WTC11 (cell line): Measurements from ENCODE around the gene MAML3. TPM values are rescaled to one million over a fixed set of nuclear protein-coding genes. Genes with fewer than 3 reads are reported as not detected.

Experiments used
- ATAC-seq: fragments of 200-7000 bp; cut with Tn5 transposase; 2 replicates; pipeline ENCODE4 v1.10.0; 2021; ENCODE audit warnings: mild to moderate bottlenecking, moderate library complexity
- CTCF ChIA-PET: fragments of 300-600 bp; sonication (Branson Sonifier 250); formaldehyde crosslinking; loops from one replicate; lab custom pipeline; 2021; ENCODE audit warnings: antibody characterized with exemption; lab: Charles Lee
- POLR2A ChIA-PET: fragments of 350-600 bp; sonication (Branson Sonifier 250); formaldehyde crosslinking; loops from one replicate; lab custom pipeline; 2021; ENCODE audit warnings: antibody characterized with exemption; lab: Charles Lee
- DNase-seq: peaks from one replicate; pipeline ENCODE4 v3.0.0; 2021; ENCODE audit warnings: low spot score
- H3K27ac Mint-ChIP-seq: 2 replicates; pipeline ENCODE4 v1.8.0; 2021; ENCODE audit warnings: mixed read lengths
- H3K27me3 Mint-ChIP-seq: 2 replicates; pipeline ENCODE4 v1.8.0; 2021; ENCODE audit warnings: low read depth, mild to moderate bottlenecking, moderate library complexity, mixed read lengths
- H3K36me3 Mint-ChIP-seq: 2 replicates; pipeline ENCODE4 v1.8.0; 2021; ENCODE audit warnings: mixed read lengths
- H3K4me1 Mint-ChIP-seq: 2 replicates; pipeline ENCODE4 v1.8.0; 2022; ENCODE audit warnings: mixed read lengths
- H3K4me3 Mint-ChIP-seq: 2 replicates; pipeline ENCODE4 v1.8.0; 2021; ENCODE audit warnings: mild to moderate bottlenecking, moderate library complexity, mixed read lengths
- H3K9me3 Mint-ChIP-seq: 2 replicates; pipeline ENCODE4 v1.8.0; 2021; ENCODE audit warnings: mixed read lengths
- CREM ChIP-seq: sonication (generic); formaldehyde crosslinking; IDR thresholded peaks from 2 replicates; pipeline ENCODE4 v1.8.1; 2022; ENCODE audit warnings: mild to moderate bottlenecking, missing genetic modification reagents, moderate library complexity
- ELF4 ChIP-seq: sonication (generic); formaldehyde crosslinking; IDR thresholded peaks from 2 replicates; pipeline ENCODE4 v1.8.1; 2022; ENCODE audit warnings: low read depth, mild to moderate bottlenecking, moderate library complexity, missing genetic modification reagents
- ETV6 ChIP-seq: sonication (generic); formaldehyde crosslinking; IDR thresholded peaks from 2 replicates; pipeline ENCODE4 v1.8.1; 2022; ENCODE audit warnings: mild to moderate bottlenecking, missing genetic modification reagents
- FOXK1 ChIP-seq: sonication (generic); formaldehyde crosslinking; IDR thresholded peaks from 2 replicates; pipeline ENCODE4 v1.8.0; 2022; ENCODE audit warnings: mild to moderate bottlenecking, moderate library complexity, missing genetic modification reagents
- GABPB1 ChIP-seq: sonication (generic); formaldehyde crosslinking; IDR thresholded peaks from 2 replicates; pipeline ENCODE4 v1.8.1; 2023; ENCODE audit warnings: mild to moderate bottlenecking, missing genetic modification reagents
- HMGA2 ChIP-seq: fragments of 250-450 bp; sonication (Bioruptor Pico); IDR thresholded peaks from 2 replicates; pipeline ENCODE4 v1.4.0; 2021; ENCODE audit warnings: mild to moderate bottlenecking, moderate library complexity
- JAZF1 ChIP-seq: fragments of 250-450 bp; sonication (Bioruptor Pico); IDR thresholded peaks from 2 replicates; pipeline ENCODE4 v1.9.0; 2021; ENCODE audit warnings: moderate library complexity, mild to moderate bottlenecking, inconsistent platforms
- JUN ChIP-seq: sonication (generic); formaldehyde crosslinking; IDR thresholded peaks from 2 replicates; pipeline ENCODE4 v1.8.0; 2023; ENCODE audit warnings: mild to moderate bottlenecking, missing genetic modification reagents
- NR2C2 ChIP-seq: sonication (generic); formaldehyde crosslinking; IDR thresholded peaks from 2 replicates; pipeline ENCODE4 v1.8.0; 2022; ENCODE audit warnings: mild to moderate bottlenecking, missing genetic modification reagents
- SMAD3 ChIP-seq: sonication (generic); formaldehyde crosslinking; IDR thresholded peaks from 2 replicates; pipeline ENCODE4 v1.8.0; 2022; ENCODE audit warnings: missing genetic modification reagents, mild to moderate bottlenecking, borderline replicate concordance
- SMAD4 ChIP-seq: sonication (generic); formaldehyde crosslinking; IDR thresholded peaks from 2 replicates; pipeline ENCODE4 v1.8.0; 2022; ENCODE audit warnings: mild to moderate bottlenecking, missing genetic modification reagents
- SP1 ChIP-seq: sonication (generic); formaldehyde crosslinking; conservative IDR thresholded peaks from 2 replicates; pipeline ENCODE4 v1.8.1; 2022; ENCODE audit warnings: missing genetic modification reagents
- TEAD4 ChIP-seq: sonication (generic); formaldehyde crosslinking; IDR thresholded peaks from 2 replicates; pipeline ENCODE4 v1.8.0; 2022; ENCODE audit warnings: mild to moderate bottlenecking, missing genetic modification reagents
- TP53 ChIP-seq: sonication (generic); formaldehyde crosslinking; IDR thresholded peaks from 2 replicates; pipeline ENCODE4 v1.8.1; 2023; ENCODE audit warnings: mild to moderate bottlenecking, missing genetic modification reagents
- ZNF138 ChIP-seq: sonication (generic); formaldehyde crosslinking; conservative IDR thresholded peaks from 2 replicates; pipeline ENCODE4 v1.8.1; 2022; ENCODE audit warnings: mild to moderate bottlenecking, moderate library complexity, missing genetic modification reagents
- ZNF263 ChIP-seq: sonication (generic); formaldehyde crosslinking; IDR thresholded peaks from 2 replicates; pipeline ENCODE4 v1.8.1; 2022; ENCODE audit warnings: low read depth, mild to moderate bottlenecking, moderate library complexity, missing genetic modification reagents
- ZNF423 ChIP-seq: fragments of 250-450 bp; sonication (Bioruptor Pico); IDR thresholded peaks from 2 replicates; pipeline ENCODE4 v2.1.2; 2022; ENCODE audit warnings: mild to moderate bottlenecking, moderate library complexity
- total RNA-seq: library from RNA; stranded (reverse); gene quantifications from 3 replicates; pipeline ENCODE4 v1.2.3, GENCODE V29; 2021
- TF ChIP-seq, protein P1 (sequence below): sonication (generic); formaldehyde crosslinking; IDR thresholded peaks from 2 replicates; pipeline ENCODE4 v1.8.1; 2023; ENCODE audit warnings: mild to moderate bottlenecking, moderate library complexity, missing genetic modification reagents
- TF ChIP-seq, protein P2 (sequence below): sonication (generic); formaldehyde crosslinking; IDR thresholded peaks from 2 replicates; pipeline ENCODE4 v1.8.0; 2022; ENCODE audit warnings: mild to moderate bottlenecking, missing genetic modification reagents
- TF ChIP-seq, protein P3 (sequence below): sonication (generic); formaldehyde crosslinking; IDR thresholded peaks from 2 replicates; pipeline ENCODE4 v1.8.0; 2023; ENCODE audit warnings: missing genetic modification reagents
- TF ChIP-seq, protein P4 (sequence below): fragments of 250-450 bp; sonication (Bioruptor Pico); IDR thresholded peaks from 2 replicates; pipeline ENCODE4 v1.9.0; 2021; ENCODE audit warnings: mild to moderate bottlenecking
- TF ChIP-seq, protein P5 (sequence below): sonication (generic); formaldehyde crosslinking; IDR thresholded peaks from 2 replicates; pipeline ENCODE4 v1.8.1; 2023; ENCODE audit warnings: mild to moderate bottlenecking, missing genetic modification reagents, moderate library complexity
- TF ChIP-seq, protein P6 (sequence below): sonication (generic); formaldehyde crosslinking; IDR thresholded peaks from 2 replicates; pipeline ENCODE4 v1.8.1; 2022; ENCODE audit warnings: low read depth, mild to moderate bottlenecking, moderate library complexity, missing genetic modification reagents, borderline replicate concordance
- TF ChIP-seq, protein P7 (sequence below): sonication (generic); formaldehyde crosslinking; IDR thresholded peaks from 2 replicates; pipeline ENCODE4 v1.8.0; 2023; ENCODE audit warnings: mild to moderate bottlenecking, missing genetic modification reagents

MAML3 gene
- total RNA-seq, 1 experiment from 2014 or later, result 7.4 TPM

DNA sequence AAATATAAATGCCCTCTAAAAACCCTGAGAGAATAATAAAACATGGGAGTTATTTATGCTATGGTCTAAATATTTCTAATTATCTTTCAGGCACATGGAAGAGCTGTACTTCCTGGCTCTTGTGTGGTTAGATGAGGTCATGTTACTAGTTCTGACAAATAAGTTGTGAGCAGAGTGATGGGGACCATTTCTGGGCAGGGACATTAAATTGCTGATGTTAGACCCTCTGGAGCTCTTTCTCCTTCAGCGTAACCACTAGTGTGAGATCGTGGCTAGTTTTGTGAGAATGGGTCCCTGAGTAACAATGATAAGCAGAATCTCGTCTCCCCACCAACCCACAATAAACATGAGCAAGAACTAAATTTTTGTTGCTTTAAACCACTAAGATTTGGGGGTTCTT, 108.0 kb downstream of the MAML3 start:
- H3K27ac Mint-ChIP-seq, result peak overlapping the region; percentile 87; the same call in 1 of the 2 replicates
- peak overlapping the region; percentile 26; the same call in 1 of the 2 replicates for H3K4me3 Mint-ChIP-seq
- ChIA-PET CTCF (interaction anchor here (1.2 to 2.0 kb wide), 6 partner anchors 33 to 389 kb away, joined by 3 to 14 read pairs (median 4); no protein-coding TSS in a partner anchor), POLR2A (interaction anchor here (0.6 to 3.0 kb wide), 4 partner anchors 37 to 381 kb away, joined by 3 to 8 read pairs (median 4); partner anchors contain the start of gene CLGN)
- ATAC-seq (no peak), DNase-seq (no peak)
- H3K9me3 Mint-ChIP-seq, result no peaks in the 10 kb centered on the region
- H3K27me3 Mint-ChIP-seq, result no peaks in the 10 kb centered on the region
- H3K36me3 Mint-ChIP-seq, result no peaks in the 10 kb centered on the region
- peaks cover 66% of the 10 kb centered on the region for H3K4me1 Mint-ChIP-seq
- no peak for TF ChIP-seq SMAD4 (CRISPR knock-in tag)
- TF ChIP-seq TEAD4 (CRISPR knock-in tag), result no peak
- no peak for TF ChIP-seq SP1 (CRISPR knock-in tag)
- TF ChIP-seq HMGA2 (CRISPR knock-in tag), result no peak
- no peak for TF ChIP-seq NR2C2 (CRISPR knock-in tag)
- no peak for TF ChIP-seq TP53 (CRISPR knock-in tag)
- TF ChIP-seq ZNF423 (CRISPR knock-in tag), result no peak
- TF ChIP-seq, protein P1, sequence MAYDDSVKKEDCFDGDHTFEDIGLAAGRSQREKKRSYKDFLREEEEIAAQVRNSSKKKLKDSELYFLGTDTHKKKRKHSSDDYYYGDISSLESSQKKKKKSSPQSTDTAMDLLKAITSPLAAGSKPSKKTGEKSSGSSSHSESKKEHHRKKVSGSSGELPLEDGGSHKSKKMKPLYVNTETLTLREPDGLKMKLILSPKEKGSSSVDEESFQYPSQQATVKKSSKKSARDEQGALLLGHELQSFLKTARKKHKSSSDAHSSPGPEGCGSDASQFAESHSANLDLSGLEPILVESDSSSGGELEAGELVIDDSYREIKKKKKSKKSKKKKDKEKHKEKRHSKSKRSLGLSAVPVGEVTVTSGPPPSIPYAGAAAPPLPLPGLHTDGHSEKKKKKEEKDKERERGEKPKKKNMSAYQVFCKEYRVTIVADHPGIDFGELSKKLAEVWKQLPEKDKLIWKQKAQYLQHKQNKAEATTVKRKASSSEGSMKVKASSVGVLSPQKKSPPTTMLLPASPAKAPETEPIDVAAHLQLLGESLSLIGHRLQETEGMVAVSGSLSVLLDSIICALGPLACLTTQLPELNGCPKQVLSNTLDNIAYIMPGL (CRISPR knock-in tag), result no peak
- TF ChIP-seq, protein P2, sequence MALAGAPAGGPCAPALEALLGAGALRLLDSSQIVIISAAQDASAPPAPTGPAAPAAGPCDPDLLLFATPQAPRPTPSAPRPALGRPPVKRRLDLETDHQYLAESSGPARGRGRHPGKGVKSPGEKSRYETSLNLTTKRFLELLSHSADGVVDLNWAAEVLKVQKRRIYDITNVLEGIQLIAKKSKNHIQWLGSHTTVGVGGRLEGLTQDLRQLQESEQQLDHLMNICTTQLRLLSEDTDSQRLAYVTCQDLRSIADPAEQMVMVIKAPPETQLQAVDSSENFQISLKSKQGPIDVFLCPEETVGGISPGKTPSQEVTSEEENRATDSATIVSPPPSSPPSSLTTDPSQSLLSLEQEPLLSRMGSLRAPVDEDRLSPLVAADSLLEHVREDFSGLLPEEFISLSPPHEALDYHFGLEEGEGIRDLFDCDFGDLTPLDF (CRISPR knock-in tag), result no peak
- TF ChIP-seq ZNF138 (CRISPR knock-in tag), result no peak

DNA sequence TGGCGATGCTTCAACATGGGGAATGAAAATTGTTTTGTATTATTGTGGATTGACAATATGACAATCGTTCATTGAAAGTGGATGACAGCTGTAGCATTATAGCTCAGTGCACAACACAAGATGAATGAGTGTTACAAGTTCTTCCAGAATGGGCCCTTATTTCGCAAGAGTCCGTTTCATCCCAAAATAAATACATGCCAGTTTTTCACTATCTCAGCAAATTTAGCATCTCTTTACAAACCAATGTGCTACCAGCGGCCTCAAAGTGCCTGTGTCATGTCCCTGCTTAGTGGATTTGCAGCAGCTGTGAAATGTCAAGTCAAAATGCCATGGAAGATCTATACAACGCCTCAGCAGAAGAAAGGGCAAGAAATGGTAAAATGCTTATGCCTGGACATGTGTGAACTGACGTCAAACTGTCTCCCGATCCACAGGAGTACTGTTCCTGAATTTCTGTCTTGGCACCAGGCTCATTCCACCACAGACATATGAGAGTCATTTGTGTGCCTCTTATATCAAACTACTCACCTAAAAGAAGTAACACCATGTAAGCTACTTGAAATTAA, 109.6 kb downstream of the MAML3 start:
- no peak for ATAC-seq
- peaks cover 51% of the 10 kb centered on the region for H3K4me1 Mint-ChIP-seq
- POLR2A ChIA-PET, result no interaction called here
- TF ChIP-seq, protein P3, sequence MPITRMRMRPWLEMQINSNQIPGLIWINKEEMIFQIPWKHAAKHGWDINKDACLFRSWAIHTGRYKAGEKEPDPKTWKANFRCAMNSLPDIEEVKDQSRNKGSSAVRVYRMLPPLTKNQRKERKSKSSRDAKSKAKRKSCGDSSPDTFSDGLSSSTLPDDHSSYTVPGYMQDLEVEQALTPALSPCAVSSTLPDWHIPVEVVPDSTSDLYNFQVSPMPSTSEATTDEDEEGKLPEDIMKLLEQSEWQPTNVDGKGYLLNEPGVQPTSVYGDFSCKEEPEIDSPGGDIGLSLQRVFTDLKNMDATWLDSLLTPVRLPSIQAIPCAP (CRISPR knock-in tag), result no peak
- TF ChIP-seq ETV6 (CRISPR knock-in tag) (no peak), CREM (CRISPR knock-in tag) (no peak), JAZF1 (CRISPR knock-in tag) (no peak), ZNF263 (CRISPR knock-in tag) (no peak), SMAD3 (CRISPR knock-in tag) (no peak), JUN (CRISPR knock-in tag) (no peak), ELF4 (CRISPR knock-in tag) (no peak), GABPB1 (CRISPR knock-in tag) (no peak), TP53 (CRISPR knock-in tag) (no peak), FOXK1 (CRISPR knock-in tag) (no peak), TEAD4 (CRISPR knock-in tag) (no peak)
- TF ChIP-seq, protein P4, sequence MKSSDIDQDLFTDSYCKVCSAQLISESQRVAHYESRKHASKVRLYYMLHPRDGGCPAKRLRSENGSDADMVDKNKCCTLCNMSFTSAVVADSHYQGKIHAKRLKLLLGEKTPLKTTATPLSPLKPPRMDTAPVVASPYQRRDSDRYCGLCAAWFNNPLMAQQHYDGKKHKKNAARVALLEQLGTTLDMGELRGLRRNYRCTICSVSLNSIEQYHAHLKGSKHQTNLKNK (CRISPR knock-in tag), result no peak
- TF ChIP-seq, protein P5, sequence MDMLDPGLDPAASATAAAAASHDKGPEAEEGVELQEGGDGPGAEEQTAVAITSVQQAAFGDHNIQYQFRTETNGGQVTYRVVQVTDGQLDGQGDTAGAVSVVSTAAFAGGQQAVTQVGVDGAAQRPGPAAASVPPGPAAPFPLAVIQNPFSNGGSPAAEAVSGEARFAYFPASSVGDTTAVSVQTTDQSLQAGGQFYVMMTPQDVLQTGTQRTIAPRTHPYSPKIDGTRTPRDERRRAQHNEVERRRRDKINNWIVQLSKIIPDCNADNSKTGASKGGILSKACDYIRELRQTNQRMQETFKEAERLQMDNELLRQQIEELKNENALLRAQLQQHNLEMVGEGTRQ (CRISPR knock-in tag), result no peak
- TF ChIP-seq, protein P6, sequence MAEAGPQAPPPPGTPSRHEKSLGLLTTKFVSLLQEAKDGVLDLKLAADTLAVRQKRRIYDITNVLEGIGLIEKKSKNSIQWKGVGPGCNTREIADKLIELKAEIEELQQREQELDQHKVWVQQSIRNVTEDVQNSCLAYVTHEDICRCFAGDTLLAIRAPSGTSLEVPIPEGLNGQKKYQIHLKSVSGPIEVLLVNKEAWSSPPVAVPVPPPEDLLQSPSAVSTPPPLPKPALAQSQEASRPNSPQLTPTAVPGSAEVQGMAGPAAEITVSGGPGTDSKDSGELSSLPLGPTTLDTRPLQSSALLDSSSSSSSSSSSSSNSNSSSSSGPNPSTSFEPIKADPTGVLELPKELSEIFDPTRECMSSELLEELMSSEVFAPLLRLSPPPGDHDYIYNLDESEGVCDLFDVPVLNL (CRISPR knock-in tag), result no peak
- TF ChIP-seq, protein P2 (CRISPR knock-in tag), result no peak
- TF ChIP-seq, protein P7, sequence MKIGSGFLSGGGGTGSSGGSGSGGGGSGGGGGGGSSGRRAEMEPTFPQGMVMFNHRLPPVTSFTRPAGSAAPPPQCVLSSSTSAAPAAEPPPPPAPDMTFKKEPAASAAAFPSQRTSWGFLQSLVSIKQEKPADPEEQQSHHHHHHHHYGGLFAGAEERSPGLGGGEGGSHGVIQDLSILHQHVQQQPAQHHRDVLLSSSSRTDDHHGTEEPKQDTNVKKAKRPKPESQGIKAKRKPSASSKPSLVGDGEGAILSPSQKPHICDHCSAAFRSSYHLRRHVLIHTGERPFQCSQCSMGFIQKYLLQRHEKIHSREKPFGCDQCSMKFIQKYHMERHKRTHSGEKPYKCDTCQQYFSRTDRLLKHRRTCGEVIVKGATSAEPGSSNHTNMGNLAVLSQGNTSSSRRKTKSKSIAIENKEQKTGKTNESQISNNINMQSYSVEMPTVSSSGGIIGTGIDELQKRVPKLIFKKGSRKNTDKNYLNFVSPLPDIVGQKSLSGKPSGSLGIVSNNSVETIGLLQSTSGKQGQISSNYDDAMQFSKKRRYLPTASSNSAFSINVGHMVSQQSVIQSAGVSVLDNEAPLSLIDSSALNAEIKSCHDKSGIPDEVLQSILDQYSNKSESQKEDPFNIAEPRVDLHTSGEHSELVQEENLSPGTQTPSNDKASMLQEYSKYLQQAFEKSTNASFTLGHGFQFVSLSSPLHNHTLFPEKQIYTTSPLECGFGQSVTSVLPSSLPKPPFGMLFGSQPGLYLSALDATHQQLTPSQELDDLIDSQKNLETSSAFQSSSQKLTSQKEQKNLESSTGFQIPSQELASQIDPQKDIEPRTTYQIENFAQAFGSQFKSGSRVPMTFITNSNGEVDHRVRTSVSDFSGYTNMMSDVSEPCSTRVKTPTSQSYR, result no peak
- no peak for DNase-seq
- no peak overlapping the region for H3K4me3 Mint-ChIP-seq
- H3K9me3 Mint-ChIP-seq, result no peaks in the 10 kb centered on the region
- no peaks in the 10 kb centered on the region for H3K36me3 Mint-ChIP-seq
- CTCF ChIA-PET, result interaction anchor here (0.6 kb wide), 1 partner anchor 168 kb away, joined by 4 read pairs; no protein-coding TSS in a partner anchor
- H3K27me3 Mint-ChIP-seq, result no peaks in the 10 kb centered on the region
- peak overlapping the region; percentile 9; the same call in 1 of the 2 replicates for H3K27ac Mint-ChIP-seq
